ENCODE results near the gene EFCC1. TPM values are rescaled to one million over a fixed set of nuclear protein-coding genes. Genes with fewer than 3 reads are reported as not detected.

Gene EFCC1
- total RNA-seq, 1 experiment from 2014 or later, result 0.39 TPM

GRCh38 chr3:129040039-129040336, 38.9 kb downstream of the EFCC1 start:
- Mint-ChIP-seq H3K9me3 (ENCODE audit: unreplicated experiment) (no peaks in the 10 kb centered on the region), H3K4me1 (ENCODE audit: low read depth, unreplicated experiment) (no peaks in the 10 kb centered on the region), H3K27me3 (ENCODE audit: insufficient read depth, unreplicated experiment) (peaks cover 3% of the 10 kb centered on the region), H3K36me3 (ENCODE audit: insufficient read depth, unreplicated experiment) (no peaks in the 10 kb centered on the region), H3K4me3 (ENCODE audit: unreplicated experiment) (no peak overlapping the region), H3K27ac (ENCODE audit: unreplicated experiment) (no peak overlapping the region)
- TF ChIP-seq CTCF (IDR thresholded peaks at IDR 0.05; ENCODE audit: insufficient read depth in 1 of 2, low read depth in 1 of 2, low read length in 1 of 2, severe bottlenecking in 1 of 2, unreplicated experiment in 1 of 2), result no peak
- no peak overlapping the region for H3K4me3 ChIP-seq (ENCODE audit: low read depth, low read length)
- POLR2A ChIA-PET, result no interaction called here
- H3K9me3 ChIP-seq, result no peaks in the 10 kb centered on the region
- H3K27me3 ChIP-seq (replicated peaks; ENCODE audit: control insufficient read depth, insufficient read depth, low read length), result no peaks in the 10 kb centered on the region
- no TSS peak for BruUV-seq (replicated peaks)
- DNase-seq, result no peak
- H3K36me3 ChIP-seq (ENCODE audit: control insufficient read depth, insufficient read depth, low read length), result no peaks in the 10 kb centered on the region
- intact Hi-C loops (cut with micrococcal nuclease; ENCODE audit: unreplicated experiment), result no loop called here
- no peaks in the 10 kb centered on the region for H3K4me1 ChIP-seq
- CTCF ChIA-PET, result interaction anchor here (1.5 kb wide), 1 partner anchor 14 kb away, joined by 4 read pairs; no protein-coding TSS in a partner anchor

GRCh38 chr3:129040579-129041300, 39.6 kb downstream of the EFCC1 start:
- Mint-ChIP-seq H3K36me3 (ENCODE audit: insufficient read depth, unreplicated experiment) (no peaks in the 10 kb centered on the region), H3K9me3 (ENCODE audit: unreplicated experiment) (no peaks in the 10 kb centered on the region), H3K27ac (ENCODE audit: unreplicated experiment) (no peak overlapping the region), H3K4me3 (ENCODE audit: unreplicated experiment) (no peak overlapping the region), H3K27me3 (ENCODE audit: insufficient read depth, unreplicated experiment) (peaks cover 3% of the 10 kb centered on the region), H3K4me1 (ENCODE audit: low read depth, unreplicated experiment) (no peaks in the 10 kb centered on the region)
- no peak for TF ChIP-seq CTCF (IDR thresholded peaks at IDR 0.05; ENCODE audit: insufficient read depth in 1 of 2, low read depth in 1 of 2, low read length in 1 of 2, severe bottlenecking in 1 of 2, unreplicated experiment in 1 of 2)
- CTCF ChIA-PET, result no interaction called here
- Histone ChIP-seq H3K4me3 (ENCODE audit: low read depth, low read length) (no peak overlapping the region), H3K4me1 (no peaks in the 10 kb centered on the region), H3K36me3 (ENCODE audit: control insufficient read depth, insufficient read depth, low read length) (no peaks in the 10 kb centered on the region), H3K27me3 (replicated peaks; ENCODE audit: control insufficient read depth, insufficient read depth, low read length) (no peaks in the 10 kb centered on the region), H3K9me3 (no peaks in the 10 kb centered on the region)
- no TSS peak for BruUV-seq (replicated peaks)
- DNase-seq, result no peak
- POLR2A ChIA-PET, result no interaction called here
- intact Hi-C loops (cut with micrococcal nuclease; ENCODE audit: unreplicated experiment), result no loop called here

- Mint-ChIP-seq H3K9me3 (ENCODE audit: unreplicated experiment) (no peaks in the 10 kb centered on the region), H3K27ac (ENCODE audit: unreplicated experiment) (no peak overlapping the region), H3K36me3 (ENCODE audit: insufficient read depth, unreplicated experiment) (no peaks in the 10 kb centered on the region), H3K4me1 (ENCODE audit: low read depth, unreplicated experiment) (no peaks in the 10 kb centered on the region), H3K27me3 (ENCODE audit: insufficient read depth, unreplicated experiment) (no peaks in the 10 kb centered on the region), H3K4me3 (ENCODE audit: unreplicated experiment) (no peak overlapping the region)
- CTCF ChIA-PET, result no interaction called here
- Histone ChIP-seq H3K4me1 (no peaks in the 10 kb centered on the region), H3K4me3 (ENCODE audit: low read depth, low read length) (no peak overlapping the region), H3K9me3 (no peaks in the 10 kb centered on the region), H3K36me3 (ENCODE audit: control insufficient read depth, insufficient read depth, low read length) (no peaks in the 10 kb centered on the region), H3K27me3 (replicated peaks; ENCODE audit: control insufficient read depth, insufficient read depth, low read length) (no peaks in the 10 kb centered on the region)
- POLR2A ChIA-PET, result no interaction called here
- no TSS peak for BruUV-seq (replicated peaks)
- intact Hi-C loops (cut with micrococcal nuclease; ENCODE audit: unreplicated experiment), result no loop called here
- no peak for TF ChIP-seq CTCF (IDR thresholded peaks at IDR 0.05; ENCODE audit: insufficient read depth in 1 of 2, low read depth in 1 of 2, low read length in 1 of 2, severe bottlenecking in 1 of 2, unreplicated experiment in 1 of 2)
- no peak for DNase-seq
Observed at GRCh38 chr3:129045675-129046036, 44.6 kb downstream of the EFCC1 start.
